Astrocyte of the spinal cord (primary cell): ENCODE results near the gene DNAJC5G.
"Not testable (repeated sequence)": the region's sequence is repeated elsewhere in the genome, so short reads cannot be mapped to it uniquely, and the experiment has no call there.

Source experiments
- DNase-seq: peaks from one replicate; pipeline ENCODE4 v3.0.0; 2011; ENCODE audit warnings: low read depth, low spot score
- H3K4me3 ChIP-seq: 2 replicates; pipeline ENCODE4 v1.5.1; 2011; ENCODE audit warnings: low read depth, mild to moderate bottlenecking, low read length, moderate library complexity
- in situ Hi-C: cut with HindIII; loops from 2 replicates; pipeline ENCODE4 v1.10.0; 2017; ENCODE audit warnings: low sequenced_read_pairs
- TF ChIP-seq, protein P1 (sequence below): IDR thresholded peaks from 2 replicates; pipeline ENCODE4 v1.5.1; 2012; ENCODE audit warnings: low read depth, mild to moderate bottlenecking, low read length, inconsistent platforms

DNAJC5G gene

DNA sequence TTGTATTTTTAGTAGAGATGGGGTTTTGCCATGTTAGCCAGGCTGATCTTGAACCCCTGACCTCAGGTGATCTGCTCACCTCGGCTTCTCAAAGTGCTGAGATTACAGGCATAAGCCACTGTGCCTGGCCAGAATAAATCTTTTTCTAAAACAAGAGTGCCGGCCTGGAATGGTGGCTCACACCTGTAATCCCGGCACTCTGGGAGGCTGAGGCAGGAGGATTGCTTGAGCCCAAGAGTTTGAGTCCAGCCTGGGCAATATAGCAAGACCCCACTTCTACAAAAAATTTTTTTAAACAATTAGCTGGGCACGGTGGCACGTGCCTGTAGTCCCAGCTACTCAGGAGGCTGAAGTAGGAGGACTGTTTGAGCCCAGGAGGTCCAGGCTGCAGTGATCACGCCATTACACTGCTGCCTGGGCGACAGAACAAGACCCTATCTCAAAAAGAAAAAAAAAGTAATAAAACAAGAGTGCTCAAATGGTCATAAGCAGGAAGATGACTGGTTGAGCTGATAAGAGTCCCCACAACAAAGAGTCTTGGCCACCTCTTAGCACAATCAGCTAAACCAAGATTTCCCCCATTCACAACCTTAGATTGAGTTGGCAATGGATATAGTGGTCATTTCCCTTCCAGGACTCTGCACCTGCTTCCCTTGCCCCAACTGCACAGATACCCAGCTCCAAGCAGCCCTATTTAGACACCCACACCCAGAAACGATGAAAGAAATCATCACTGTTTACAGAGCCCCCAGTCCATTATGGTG, 38.8 kb downstream of the DNAJC5G start:
- in situ Hi-C loops, result no loop called here
- no peak overlapping the region for H3K4me3 ChIP-seq
- TF ChIP-seq, protein P1, sequence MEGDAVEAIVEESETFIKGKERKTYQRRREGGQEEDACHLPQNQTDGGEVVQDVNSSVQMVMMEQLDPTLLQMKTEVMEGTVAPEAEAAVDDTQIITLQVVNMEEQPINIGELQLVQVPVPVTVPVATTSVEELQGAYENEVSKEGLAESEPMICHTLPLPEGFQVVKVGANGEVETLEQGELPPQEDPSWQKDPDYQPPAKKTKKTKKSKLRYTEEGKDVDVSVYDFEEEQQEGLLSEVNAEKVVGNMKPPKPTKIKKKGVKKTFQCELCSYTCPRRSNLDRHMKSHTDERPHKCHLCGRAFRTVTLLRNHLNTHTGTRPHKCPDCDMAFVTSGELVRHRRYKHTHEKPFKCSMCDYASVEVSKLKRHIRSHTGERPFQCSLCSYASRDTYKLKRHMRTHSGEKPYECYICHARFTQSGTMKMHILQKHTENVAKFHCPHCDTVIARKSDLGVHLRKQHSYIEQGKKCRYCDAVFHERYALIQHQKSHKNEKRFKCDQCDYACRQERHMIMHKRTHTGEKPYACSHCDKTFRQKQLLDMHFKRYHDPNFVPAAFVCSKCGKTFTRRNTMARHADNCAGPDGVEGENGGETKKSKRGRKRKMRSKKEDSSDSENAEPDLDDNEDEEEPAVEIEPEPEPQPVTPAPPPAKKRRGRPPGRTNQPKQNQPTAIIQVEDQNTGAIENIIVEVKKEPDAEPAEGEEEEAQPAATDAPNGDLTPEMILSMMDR, result no peak
- DNase-seq, result no peak

DNA sequence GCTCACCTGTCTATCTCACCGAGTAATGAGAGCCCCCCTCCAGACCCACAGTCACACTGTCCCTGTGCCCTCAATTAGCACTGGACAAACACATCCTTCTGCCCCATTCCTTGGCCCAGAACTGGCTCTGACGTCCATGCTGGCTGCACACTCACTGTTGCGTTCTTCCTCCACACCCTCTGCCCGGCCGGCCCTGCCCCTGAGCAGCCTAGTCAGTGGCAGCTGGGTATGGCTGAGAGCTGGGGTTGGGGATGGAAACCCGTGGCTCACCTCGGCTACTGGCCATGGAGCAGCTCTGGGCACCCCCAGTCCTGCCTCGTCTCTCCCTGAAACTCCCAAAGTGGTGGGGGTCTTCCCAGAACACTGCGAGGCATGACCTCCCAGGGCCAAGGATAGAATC, 39.5 kb downstream of the DNAJC5G start:
- TF ChIP-seq, protein P1, result no peak

GRCh38 chr2:27315122-27315521, 39.9 kb downstream of the DNAJC5G start:
- no peak overlapping the region for H3K4me3 ChIP-seq
- in situ Hi-C loops, result no loop called here
- no peak for DNase-seq
- TF ChIP-seq, protein P1, result no peak

More for the DNA sequence above, 39.5 kb downstream of the DNAJC5G start:
- DNase-seq, result no peak
- in situ Hi-C loops, result no loop called here
- no peak overlapping the region for H3K4me3 ChIP-seq

DNA sequence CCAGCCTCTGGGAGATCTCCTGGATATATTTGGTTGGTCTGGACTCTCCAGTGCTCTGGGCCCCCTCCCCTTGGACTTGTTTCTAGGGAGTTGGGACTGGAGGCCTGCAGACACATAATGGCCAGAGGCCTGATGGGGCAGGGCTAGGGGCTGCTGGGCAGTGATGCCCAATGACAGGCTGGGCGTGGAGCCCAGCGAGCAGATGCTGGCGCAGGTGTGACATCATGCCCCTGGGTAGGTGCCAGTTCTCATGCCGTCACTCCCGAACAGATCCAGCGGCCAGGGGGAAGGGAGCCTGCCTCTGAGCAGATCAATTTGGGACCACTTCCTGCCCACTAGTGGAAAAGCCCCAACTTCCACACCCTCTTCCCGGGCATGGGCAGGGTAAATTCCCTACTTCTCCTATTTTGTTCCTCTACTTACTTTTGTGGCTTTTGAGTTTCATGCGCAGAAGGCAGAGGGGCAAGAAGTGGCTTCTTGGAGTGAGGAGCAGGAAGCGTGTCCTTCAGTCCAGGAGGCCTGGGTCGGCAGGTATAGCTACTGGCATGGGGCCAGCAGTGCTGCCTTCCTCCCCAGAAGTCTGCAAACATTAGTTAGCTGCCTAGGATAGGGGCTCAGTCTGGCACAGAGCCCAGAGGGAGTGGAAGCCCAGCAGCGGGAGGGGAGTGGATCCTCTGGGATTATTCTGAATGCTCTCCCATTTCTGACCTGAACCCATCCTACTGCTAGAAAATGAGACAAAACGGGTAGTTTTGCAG, 41.6 kb downstream of the DNAJC5G start:
- TF ChIP-seq, protein P1, result no peak
- no peak overlapping the region for H3K4me3 ChIP-seq
- no peak for DNase-seq
- in situ Hi-C loops, result no loop called here

GRCh38 chr2:27319839-27320238, 44.6 kb downstream of the DNAJC5G start:
- H3K4me3 ChIP-seq, DNase-seq, in situ Hi-C loops: not testable (repeated sequence)

DNA sequence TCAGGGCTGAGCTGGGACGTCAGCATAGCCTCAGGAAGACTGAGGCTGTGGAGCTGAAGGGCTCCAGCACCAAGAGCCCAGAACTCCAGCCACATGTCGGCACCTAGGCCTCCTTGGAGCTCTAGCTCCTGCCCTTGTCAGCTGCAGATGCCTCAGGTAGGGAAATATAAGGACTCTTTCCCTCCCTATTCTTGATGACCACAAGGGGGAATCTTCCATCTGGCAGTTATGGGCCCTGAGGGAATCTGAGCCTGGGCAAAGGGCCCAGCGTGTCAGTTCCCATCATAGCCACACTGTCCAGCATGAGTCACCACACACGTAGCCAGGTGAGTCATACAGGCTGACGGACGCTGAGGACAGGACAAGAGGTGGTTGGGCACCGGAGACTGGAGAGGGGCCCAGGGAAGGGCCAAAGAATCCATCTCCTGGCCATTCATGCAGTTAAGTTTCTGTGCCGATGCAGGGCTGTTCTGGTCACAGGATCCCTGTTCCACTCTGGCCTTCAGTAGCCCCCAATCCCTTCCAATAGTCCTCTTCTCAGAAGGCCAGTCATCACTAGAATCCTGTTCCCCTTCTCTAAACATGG, 45.8 kb downstream of the DNAJC5G start:
- no peak overlapping the region for H3K4me3 ChIP-seq
- TF ChIP-seq, protein P1, result peak; percentile 68
- DNase-seq, result peak; percentile 97
- in situ Hi-C loops, result no loop called here
